Measurements from ENCODE around the gene KCNJ16.

KCNJ16 gene

GRCh38 chr17:70049801-70050591 lies 25.0 kb upstream of the KCNJ16 start:
- no peaks in the 10 kb centered on the region for H3K36me3 ChIP-seq (ENCODE audit: insufficient read depth, low read length)
- H3K9me3 ChIP-seq (ENCODE audit: insufficient read depth, low read depth, low read length): no peaks in the 10 kb centered on the region
- H2AFZ ChIP-seq (ENCODE audit: low read length): no peak overlapping the region
- no peaks in the 10 kb centered on the region for H3F3A ChIP-seq (ENCODE audit: low read depth)
- H3K4me2 ChIP-seq (ENCODE audit: low read depth, low read length, poor library complexity, severe bottlenecking): no peak overlapping the region
- TF ChIP-seq EZH2phosphoT487 (IDR thresholded peaks at IDR 0.05; ENCODE audit: borderline replicate concordance): no peak
- TF ChIP-seq, protein P1, sequence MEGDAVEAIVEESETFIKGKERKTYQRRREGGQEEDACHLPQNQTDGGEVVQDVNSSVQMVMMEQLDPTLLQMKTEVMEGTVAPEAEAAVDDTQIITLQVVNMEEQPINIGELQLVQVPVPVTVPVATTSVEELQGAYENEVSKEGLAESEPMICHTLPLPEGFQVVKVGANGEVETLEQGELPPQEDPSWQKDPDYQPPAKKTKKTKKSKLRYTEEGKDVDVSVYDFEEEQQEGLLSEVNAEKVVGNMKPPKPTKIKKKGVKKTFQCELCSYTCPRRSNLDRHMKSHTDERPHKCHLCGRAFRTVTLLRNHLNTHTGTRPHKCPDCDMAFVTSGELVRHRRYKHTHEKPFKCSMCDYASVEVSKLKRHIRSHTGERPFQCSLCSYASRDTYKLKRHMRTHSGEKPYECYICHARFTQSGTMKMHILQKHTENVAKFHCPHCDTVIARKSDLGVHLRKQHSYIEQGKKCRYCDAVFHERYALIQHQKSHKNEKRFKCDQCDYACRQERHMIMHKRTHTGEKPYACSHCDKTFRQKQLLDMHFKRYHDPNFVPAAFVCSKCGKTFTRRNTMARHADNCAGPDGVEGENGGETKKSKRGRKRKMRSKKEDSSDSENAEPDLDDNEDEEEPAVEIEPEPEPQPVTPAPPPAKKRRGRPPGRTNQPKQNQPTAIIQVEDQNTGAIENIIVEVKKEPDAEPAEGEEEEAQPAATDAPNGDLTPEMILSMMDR (conservative IDR thresholded peaks at IDR 0.05; ENCODE audit: low read length): no peak
- no peaks in the 10 kb centered on the region; the same call in 1 of the 2 replicates for H3K9me2 ChIP-seq (replicated peaks; ENCODE audit: low read depth, low read length)
- H3K4me3 ChIP-seq (ENCODE audit: low read length, poor library complexity, severe bottlenecking): no peak overlapping the region
- H3K79me2 ChIP-seq (ENCODE audit: insufficient read depth, low read length): no peaks in the 10 kb centered on the region
- H3K4me1 ChIP-seq (ENCODE audit: insufficient read depth, low read length, poor library complexity, severe bottlenecking): no peaks in the 10 kb centered on the region
- H3K27me3 ChIP-seq (ENCODE audit: insufficient read depth, low read length, poor library complexity, severe bottlenecking): no peaks in the 10 kb centered on the region
- no peak overlapping the region for H3K9ac ChIP-seq (ENCODE audit: low read depth, low read length, poor library complexity, severe bottlenecking)
- no peaks in the 10 kb centered on the region for H4K20me1 ChIP-seq (ENCODE audit: insufficient read depth, low read length, poor library complexity, severe bottlenecking)

- H3K4me1 ChIP-seq (ENCODE audit: insufficient read depth, low read length, poor library complexity, severe bottlenecking): no peaks in the 10 kb centered on the region
- no peaks in the 10 kb centered on the region for H3K36me3 ChIP-seq (ENCODE audit: insufficient read depth, low read length)
- TF ChIP-seq EZH2phosphoT487 (IDR thresholded peaks at IDR 0.05; ENCODE audit: borderline replicate concordance): no peak
- TF ChIP-seq, protein P1 (conservative IDR thresholded peaks at IDR 0.05; ENCODE audit: low read length): no peak
- no peaks in the 10 kb centered on the region for H3K9me3 ChIP-seq (ENCODE audit: insufficient read depth, low read depth, low read length)
- no peak overlapping the region for H3K9ac ChIP-seq (ENCODE audit: low read depth, low read length, poor library complexity, severe bottlenecking)
- no peaks in the 10 kb centered on the region for H3F3A ChIP-seq (ENCODE audit: low read depth)
- H3K4me3 ChIP-seq (ENCODE audit: low read length, poor library complexity, severe bottlenecking): no peak overlapping the region
- H3K79me2 ChIP-seq (ENCODE audit: insufficient read depth, low read length): no peaks in the 10 kb centered on the region
- no peaks in the 10 kb centered on the region for H3K9me2 ChIP-seq (replicated peaks; ENCODE audit: low read depth, low read length)
- no peaks in the 10 kb centered on the region for H3K27me3 ChIP-seq (ENCODE audit: insufficient read depth, low read length, poor library complexity, severe bottlenecking)
- H2AFZ ChIP-seq (ENCODE audit: low read length): no peak overlapping the region
- H4K20me1 ChIP-seq (ENCODE audit: insufficient read depth, low read length, poor library complexity, severe bottlenecking): no peaks in the 10 kb centered on the region
- no peak overlapping the region for H3K4me2 ChIP-seq (ENCODE audit: low read depth, low read length, poor library complexity, severe bottlenecking)
These were observed 24.1 kb upstream of the KCNJ16 start for GRCh38 chr17:70050931-70051330.

- no peaks in the 10 kb centered on the region for H3K27me3 ChIP-seq (ENCODE audit: insufficient read depth, low read length, poor library complexity, severe bottlenecking)
- H3K4me1 ChIP-seq (ENCODE audit: insufficient read depth, low read length, poor library complexity, severe bottlenecking): no peaks in the 10 kb centered on the region
- no peak overlapping the region for H3K4me3 ChIP-seq (ENCODE audit: low read length, poor library complexity, severe bottlenecking)
- TF ChIP-seq, protein P1 (conservative IDR thresholded peaks at IDR 0.05; ENCODE audit: low read length): no peak
- no peak for TF ChIP-seq EZH2phosphoT487 (IDR thresholded peaks at IDR 0.05; ENCODE audit: borderline replicate concordance)
- no peaks in the 10 kb centered on the region for H3F3A ChIP-seq (ENCODE audit: low read depth)
- no peaks in the 10 kb centered on the region for H3K79me2 ChIP-seq (ENCODE audit: insufficient read depth, low read length)
- H3K36me3 ChIP-seq (ENCODE audit: insufficient read depth, low read length): no peaks in the 10 kb centered on the region
- H4K20me1 ChIP-seq (ENCODE audit: insufficient read depth, low read length, poor library complexity, severe bottlenecking): no peaks in the 10 kb centered on the region
- H3K4me2 ChIP-seq (ENCODE audit: low read depth, low read length, poor library complexity, severe bottlenecking): no peak overlapping the region
- H3K9me2 ChIP-seq (replicated peaks; ENCODE audit: low read depth, low read length): no peaks in the 10 kb centered on the region
- no peaks in the 10 kb centered on the region for H3K9me3 ChIP-seq (ENCODE audit: insufficient read depth, low read depth, low read length)
- peak overlapping the region; percentile 65; the same call in 1 of the 2 replicates for H2AFZ ChIP-seq (ENCODE audit: low read length)
- H3K9ac ChIP-seq (ENCODE audit: low read depth, low read length, poor library complexity, severe bottlenecking): no peak overlapping the region
These were observed 21.5 kb upstream of the KCNJ16 start for GRCh38 chr17:70053241-70054234.

All from Loucy (cell line).